GM18858 (cell line): Measurements from ENCODE around the gene ARHGAP28.

ENCODE experiments used
- ATAC-seq: cut with Tn5 transposase; IDR thresholded peaks from one replicate; pipeline ENCODE4 v1.9.1; 2021; ENCODE audit not compliant: unreplicated experiment

Gene ARHGAP28

GRCh38 chr18:6954501-6954900, 225.0 kb downstream of the ARHGAP28 start:
- no peak for ATAC-seq

- ATAC-seq, result no peak
Measured at GRCh38 chr18:6955304-6955703, 225.8 kb downstream of the ARHGAP28 start.

- no peak for ATAC-seq
Measured at GRCh38 chr18:6956495-6956894, 227.0 kb downstream of the ARHGAP28 start.

GRCh38 chr18:6956999-6957398, 227.5 kb downstream of the ARHGAP28 start:
- no peak for ATAC-seq

- no peak for ATAC-seq
Measured at GRCh38 chr18:6959110-6959509, 229.6 kb downstream of the ARHGAP28 start.

- ATAC-seq, result no peak
Measured at GRCh38 chr18:6960124-6960523, 230.6 kb downstream of the ARHGAP28 start.

- no peak for ATAC-seq
Measured at GRCh38 chr18:6960656-6961055, 231.1 kb downstream of the ARHGAP28 start.

GRCh38 chr18:6961331-6961730, 231.8 kb downstream of the ARHGAP28 start:
- ATAC-seq, result no peak

GRCh38 chr18:6962571-6963451, 233.3 kb downstream of the ARHGAP28 start:
- no peak for ATAC-seq

GRCh38 chr18:6963452-6964097, 234.1 kb downstream of the ARHGAP28 start:
- ATAC-seq, result no peak
